Omental fat pad (tissue), 4 donors: ENCODE measurements around the gene ASCC1. TPM values are rescaled to one million over a fixed set of nuclear protein-coding genes. Genes with fewer than 3 reads are reported as not detected.
"Not testable (repeated sequence)": the region's sequence is repeated elsewhere in the genome, so short reads cannot be mapped to it uniquely, and the experiment has no call there.

Source experiments
- ATAC-seq: fragments of 150-250 bp; one replicate; pipeline ENCODE4 v1.9.1; 2016; ENCODE audit warnings: mild to moderate bottlenecking, moderate library complexity; ENCODE audit not compliant: low FRiP score
- DNase-seq: peaks from one replicate; pipeline ENCODE4 v3.0.0-alpha.2; 2019; ENCODE audit warnings: low spot score
- CTCF ChIP-seq, 3 donors: fragments of 450-650 bp; IDR thresholded peaks; one replicate each; pipeline ENCODE4 v1.5.1; 2016 to 2017; ENCODE audit warnings: antibody characterized with exemption in 3 of 3, mild to moderate bottlenecking in 3 of 3, moderate library complexity in 2 of 3
- total RNA-seq, 4 donors: library from RNA; depleted of rRNA; stranded (reverse); fragments of >200 nt; gene quantifications; one replicate each; pipeline ENCODE4 v1.1.0, GENCODE V29; 2016

Gene ASCC1
- total RNA-seq, 4 donors from 2014 or later, result 21.3 to 34.5 (median 26.3) TPM

DNA sequence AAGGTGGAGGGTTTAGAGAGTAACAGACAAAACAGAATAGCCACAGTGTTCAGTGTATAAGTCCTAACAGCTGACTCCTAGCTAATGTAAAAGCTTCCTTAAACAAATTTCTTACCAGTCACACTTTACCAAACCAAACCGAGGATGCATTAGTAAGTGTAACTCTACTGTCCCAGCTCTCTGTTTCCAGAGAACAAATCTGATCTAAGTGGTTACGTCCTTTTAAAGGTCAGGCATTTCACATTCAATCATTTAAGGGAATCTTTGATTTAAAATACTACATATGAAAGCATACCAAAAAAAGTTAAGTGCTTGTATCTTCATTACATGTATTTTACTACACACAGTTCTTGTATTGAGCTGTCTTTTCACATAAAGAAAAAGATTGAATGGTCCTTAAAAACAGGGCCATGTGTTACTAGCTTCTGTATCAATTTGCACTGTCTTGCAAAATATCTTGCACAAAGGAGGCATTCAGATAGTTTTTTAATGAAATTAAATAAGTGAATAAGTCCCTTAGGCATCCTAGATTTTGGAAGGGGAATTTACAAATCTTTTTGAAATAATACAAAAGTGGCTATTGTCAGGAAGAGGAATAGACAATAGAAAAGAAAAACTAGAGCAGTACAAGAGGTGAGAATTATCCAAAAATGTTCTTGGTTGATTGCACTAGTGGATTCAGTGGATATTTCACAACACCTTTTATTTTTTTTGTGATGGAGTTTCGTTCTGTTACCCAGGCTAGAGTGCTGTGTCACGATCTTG, 69.3 kb downstream of the ASCC1 start:
- TF ChIP-seq CTCF (IDR thresholded peaks at IDR 0.05), result no peak
- no peak for DNase-seq
- no peak for ATAC-seq

DNA sequence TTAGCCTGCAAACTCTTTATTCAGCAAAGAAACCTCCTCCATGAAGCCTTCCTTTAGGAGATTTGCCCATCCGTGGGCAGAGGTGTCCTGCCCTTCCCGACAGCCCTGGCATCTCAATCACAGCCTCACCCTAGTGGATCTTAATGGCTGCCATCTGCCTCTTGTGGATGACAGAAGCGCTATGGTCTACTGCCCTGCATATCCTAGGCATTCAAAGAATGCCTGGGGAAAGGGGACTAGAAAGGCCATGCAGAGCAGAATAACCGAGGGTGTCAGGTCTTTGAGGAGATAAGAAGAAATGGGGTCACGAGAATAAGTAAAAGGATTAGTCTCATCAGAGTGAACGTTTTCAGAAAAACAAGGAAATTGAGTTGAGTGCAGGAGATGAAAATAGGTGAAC, 70.0 kb downstream of the ASCC1 start:
- no peak for TF ChIP-seq CTCF (IDR thresholded peaks at IDR 0.05)
- DNase-seq (no peak), ATAC-seq (no peak)

DNA sequence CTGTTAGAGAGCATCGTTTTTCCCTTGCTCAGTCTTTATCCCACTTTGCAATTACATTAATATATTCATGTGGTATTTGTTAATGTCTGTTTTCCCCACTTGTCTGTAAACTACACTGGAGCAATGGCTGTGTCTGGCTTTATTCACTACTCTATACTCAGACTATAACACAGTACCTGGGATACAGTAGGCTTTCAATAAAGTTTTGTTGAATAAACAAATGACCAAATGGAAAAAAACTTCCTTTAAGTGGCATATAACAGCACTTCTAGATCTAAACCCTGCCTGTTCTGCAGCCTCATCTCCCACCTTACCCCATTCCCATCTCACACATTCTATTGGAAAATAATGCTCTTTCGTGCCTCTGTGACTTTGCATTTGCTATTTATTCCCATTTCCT, 70.4 kb downstream of the ASCC1 start:
- DNase-seq, result no peak
- ATAC-seq, result no peak
- no peak for TF ChIP-seq CTCF (IDR thresholded peaks at IDR 0.05)

DNA sequence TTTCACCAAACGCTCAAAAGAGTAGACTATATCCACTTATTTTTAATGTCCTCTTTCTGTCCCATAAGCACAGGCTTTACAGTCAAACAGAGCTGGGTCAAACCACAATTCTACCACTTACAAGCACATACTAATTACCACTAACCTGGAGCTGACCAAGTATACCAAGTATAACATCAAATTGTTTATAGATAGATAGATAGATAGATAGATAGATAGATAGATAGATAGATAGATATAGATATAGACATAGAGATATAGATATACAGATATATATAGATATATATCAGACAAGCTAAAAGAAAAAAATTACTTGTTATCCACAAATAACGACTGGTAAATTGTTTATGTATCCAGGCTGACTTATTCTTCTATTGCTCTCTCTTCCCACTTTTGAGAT, 75.2 kb downstream of the ASCC1 start:
- DNase-seq (no peak), ATAC-seq (no peak)
- no peak for TF ChIP-seq CTCF (IDR thresholded peaks at IDR 0.05)

DNA sequence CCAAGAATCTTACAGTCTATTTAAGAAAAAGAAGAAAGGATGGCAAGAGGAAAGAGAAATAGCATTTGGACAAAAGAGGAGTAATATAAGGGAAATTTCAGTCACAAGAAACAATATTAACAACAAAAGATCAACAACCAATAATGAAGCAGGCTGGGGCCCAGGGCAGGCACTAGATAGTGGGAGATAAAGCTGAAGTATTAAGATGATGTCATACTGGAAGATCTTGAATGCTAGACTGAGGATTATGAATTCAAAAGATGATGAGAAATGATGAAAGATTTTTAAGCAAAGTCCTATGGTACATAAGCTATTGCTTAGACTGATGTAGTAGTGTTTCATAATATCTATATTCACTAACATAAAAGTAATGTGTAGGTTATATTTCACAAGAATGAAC, 75.9 kb downstream of the ASCC1 start:
- no peak for DNase-seq
- ATAC-seq, result no peak
- no peak for TF ChIP-seq CTCF (IDR thresholded peaks at IDR 0.05)

GRCh38 chr10:72137583-72137982, 78.5 kb downstream of the ASCC1 start:
- ATAC-seq (no peak), DNase-seq (no peak)
- TF ChIP-seq CTCF (IDR thresholded peaks at IDR 0.05), result no peak

GRCh38 chr10:72136225-72136624, 79.9 kb downstream of the ASCC1 start:
- DNase-seq, ATAC-seq: not testable (repeated sequence)
